Thyroid gland (tissue), 4 donors: ENCODE measurements around the gene OR4D2. TPM values are rescaled to one million over a fixed set of nuclear protein-coding genes. Genes with fewer than 3 reads are reported as not detected.

Experiments
- DNase-seq, 2 donors: peaks; one replicate each; pipeline ENCODE4 v3.0.0-alpha.2; 2019
- H3K27ac ChIP-seq, 3 donors: fragments of 200-600 bp; sonication (generic); 1 replicate in 2 of 3; 2 replicates in 1 of 3; pipeline ENCODE4 v1.5.1; 2016 to 2019; ENCODE audit warnings: mild to moderate bottlenecking in 1 of 3, moderate library complexity in 1 of 3
- H3K27me3 ChIP-seq: fragments of 200-600 bp; sonication (generic); one replicate; pipeline ENCODE4 v1.5.1; 2019
- H3K36me3 ChIP-seq, 2 donors: fragments of 200-600 bp; sonication (generic); one replicate each; pipeline ENCODE4 v1.5.1; 2016 to 2019
- H3K4me1 ChIP-seq, 2 donors: fragments of 200-600 bp; sonication (generic); one replicate each; pipeline ENCODE4 v1.5.1; 2017 to 2019
- H3K4me3 ChIP-seq, 3 donors: fragments of 200-600 bp; sonication (generic); replicated peaks in 1 of 3; 1 replicate in 2 of 3; 2 replicates in 1 of 3; pipeline ENCODE4 v1.5.1; 2016; ENCODE audit warnings: mild to moderate bottlenecking in 1 of 3
- H3K9me3 ChIP-seq: fragments of 200-600 bp; sonication (generic); one replicate; pipeline ENCODE4 v1.5.1; 2017
- POLR2A ChIP-seq, 2 donors: fragments of 450-650 bp; IDR thresholded peaks; one replicate each; pipeline ENCODE4 v1.6.1; 2017; ENCODE audit warnings: antibody characterized with exemption in 2 of 2, mild to moderate bottlenecking in 2 of 2, moderate library complexity in 1 of 2
- WGBS, 2 donors: methylation state at CpG; one replicate each; pipeline ENCODE4 v1.1.5; 2017; 5-methylcytosine and 5-hydroxymethylcytosine counted together
- intact Hi-C: fragments of 100-400 bp; cut with DNase I; formaldehyde crosslinking; loops from one replicate; pipeline ENCODE4 v1.15.1; 2023
- total RNA-seq, 4 donors: library from RNA; depleted of rRNA; stranded (reverse); fragments of >200 nt; gene quantifications; one replicate each; pipeline ENCODE4 v1.2.3, GENCODE V29; 2016
- TF ChIP-seq, protein P1 (sequence below), 6 experiments: fragments of 200-600 bp in 3 of 6; fragments of 450-650 bp in 3 of 6; sonication (generic) in 3 of 6; IDR thresholded peaks; one replicate each; pipeline ENCODE4 v1.5.1; 2016 to 2019; ENCODE audit warnings: antibody characterized with exemption in 6 of 6, mild to moderate bottlenecking in 2 of 6, inconsistent platforms in 1 of 6, moderate library complexity in 1 of 6

Gene OR4D2
- total RNA-seq, 4 donors from 2014 or later: not detected

DNA sequence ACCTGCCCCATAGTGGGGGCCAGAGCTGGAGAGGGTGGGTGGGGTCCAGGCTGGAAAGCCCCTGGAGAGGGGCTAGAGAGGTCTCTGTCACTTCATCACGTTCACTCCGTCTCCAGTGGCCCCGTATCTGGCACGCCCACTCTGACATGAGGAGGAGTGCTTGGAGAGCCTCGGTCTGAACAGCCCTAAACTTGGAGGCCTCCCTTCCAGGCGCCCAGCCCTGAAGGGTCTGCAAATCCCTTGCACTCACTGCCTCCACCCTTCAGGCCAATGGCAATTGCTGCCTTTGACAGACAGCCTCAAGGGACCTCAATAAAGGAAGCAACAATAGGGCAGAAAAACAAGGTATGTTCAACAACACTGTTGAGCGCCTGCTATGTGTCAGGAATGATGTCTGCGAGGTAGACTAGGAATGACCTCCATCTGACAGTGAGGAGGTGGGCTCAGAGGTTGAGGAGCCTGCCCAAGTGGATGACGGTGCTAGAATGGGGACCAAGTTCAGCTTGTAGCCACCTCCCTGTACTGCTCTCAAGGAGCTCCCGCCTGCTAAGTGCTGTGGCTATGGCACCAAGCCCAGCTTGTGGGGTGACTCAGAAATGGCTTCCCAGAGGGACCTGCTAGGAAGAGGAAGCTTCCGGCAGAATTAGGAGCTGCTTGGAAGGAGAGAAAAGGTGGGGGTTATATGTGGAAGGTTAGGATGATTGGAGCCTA is 22.8 kb downstream of the OR4D2 start:
- DNase-seq: peak; percentile 70 to 77
- Histone ChIP-seq H3K9me3 (no peaks in the 10 kb centered on the region), H3K36me3 (no peaks in the 10 kb centered on the region), H3K4me3 (no peak overlapping the region), H3K4me1 (peaks cover 0 to 3% of the 10 kb centered on the region in 2 donors), H3K27ac (no peak overlapping the region), H3K27me3 (no peaks in the 10 kb centered on the region)
- no peak for TF ChIP-seq POLR2A (IDR thresholded peaks at IDR 0.05)
- TF ChIP-seq, protein P1, sequence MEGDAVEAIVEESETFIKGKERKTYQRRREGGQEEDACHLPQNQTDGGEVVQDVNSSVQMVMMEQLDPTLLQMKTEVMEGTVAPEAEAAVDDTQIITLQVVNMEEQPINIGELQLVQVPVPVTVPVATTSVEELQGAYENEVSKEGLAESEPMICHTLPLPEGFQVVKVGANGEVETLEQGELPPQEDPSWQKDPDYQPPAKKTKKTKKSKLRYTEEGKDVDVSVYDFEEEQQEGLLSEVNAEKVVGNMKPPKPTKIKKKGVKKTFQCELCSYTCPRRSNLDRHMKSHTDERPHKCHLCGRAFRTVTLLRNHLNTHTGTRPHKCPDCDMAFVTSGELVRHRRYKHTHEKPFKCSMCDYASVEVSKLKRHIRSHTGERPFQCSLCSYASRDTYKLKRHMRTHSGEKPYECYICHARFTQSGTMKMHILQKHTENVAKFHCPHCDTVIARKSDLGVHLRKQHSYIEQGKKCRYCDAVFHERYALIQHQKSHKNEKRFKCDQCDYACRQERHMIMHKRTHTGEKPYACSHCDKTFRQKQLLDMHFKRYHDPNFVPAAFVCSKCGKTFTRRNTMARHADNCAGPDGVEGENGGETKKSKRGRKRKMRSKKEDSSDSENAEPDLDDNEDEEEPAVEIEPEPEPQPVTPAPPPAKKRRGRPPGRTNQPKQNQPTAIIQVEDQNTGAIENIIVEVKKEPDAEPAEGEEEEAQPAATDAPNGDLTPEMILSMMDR (IDR thresholded peaks at IDR 0.05): no peak
- WGBS, 2 donors: 44 to 46% methylated on average over 9 to 11 of the region's 11 CpGs
- intact Hi-C loops: no loop called here

DNA sequence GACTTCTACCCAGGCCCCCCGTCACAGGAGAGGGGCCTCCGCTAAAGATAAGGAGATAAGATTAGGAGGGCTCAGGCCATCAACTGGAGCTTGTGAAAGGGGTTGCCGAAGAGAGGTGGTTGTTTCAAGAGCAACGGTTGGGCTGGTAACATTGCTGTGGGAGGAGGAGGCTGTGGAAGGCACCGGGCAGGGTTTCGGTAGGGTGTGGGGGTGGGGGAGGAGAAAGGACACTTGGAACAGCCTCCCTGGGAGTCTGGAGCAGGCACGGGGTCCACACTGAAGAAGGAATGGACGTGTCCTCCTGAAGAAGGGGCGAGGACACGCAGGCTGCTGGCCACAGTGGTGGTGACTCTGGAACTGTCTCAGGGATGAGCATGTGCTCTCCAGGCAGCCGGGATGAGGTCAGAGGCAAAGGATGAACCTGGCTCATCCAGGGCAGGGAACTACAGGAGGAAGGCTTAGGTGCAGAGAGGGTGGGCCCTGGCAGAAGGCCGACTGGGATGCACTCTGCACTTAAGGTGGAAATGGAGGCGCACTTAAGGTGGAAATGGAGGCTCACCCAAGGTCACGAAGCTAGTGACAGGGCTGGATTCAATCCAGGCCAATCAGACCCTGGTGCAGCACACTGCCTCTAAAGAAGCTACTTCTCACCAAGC is 24.6 kb downstream of the OR4D2 start:
- Histone ChIP-seq H3K4me1 (peaks cover 0 to 3% of the 10 kb centered on the region in 2 donors), H3K27me3 (no peaks in the 10 kb centered on the region), H3K9me3 (no peaks in the 10 kb centered on the region), H3K4me3 (no peak overlapping the region), H3K27ac (no peak overlapping the region), H3K36me3 (no peaks in the 10 kb centered on the region)
- intact Hi-C loops: no loop called here
- DNase-seq: no peak
- TF ChIP-seq, protein P1 (IDR thresholded peaks at IDR 0.05): no peak
- TF ChIP-seq POLR2A (IDR thresholded peaks at IDR 0.05): no peak
- WGBS, 2 donors: 30 to 33% methylated on average over 13 to 14 of the region's 14 CpGs

DNA sequence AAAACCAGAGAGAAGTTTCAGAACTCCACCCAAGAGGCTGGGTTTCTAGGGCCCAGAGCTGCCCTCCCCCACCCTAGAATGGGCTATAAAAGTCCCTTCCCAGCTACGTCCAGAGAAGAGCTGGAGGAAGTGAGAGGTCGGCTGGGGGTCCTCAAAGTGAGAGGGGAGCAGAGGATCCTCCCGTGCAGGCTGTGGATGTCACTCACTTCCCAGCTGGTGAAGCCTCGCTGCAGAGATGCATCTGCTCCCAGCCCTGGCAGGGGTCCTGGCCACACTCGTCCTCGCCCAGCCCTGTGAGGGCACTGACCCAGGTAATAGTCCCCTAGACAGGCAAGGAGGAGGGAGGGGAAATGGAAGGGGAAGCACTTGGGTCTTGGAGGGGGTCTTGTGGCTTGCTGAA is 25.8 kb downstream of the OR4D2 start, which contains the start of gene EPX:
Gene EPX, plus strand, starts transcription at position 115 of the 400 bp plus-strand sequence. Its CDS starts 121 bp downstream, at position 236.
- DNase-seq: no peak
- Histone ChIP-seq H3K9me3 (no peaks in the 10 kb centered on the region), H3K27me3 (no peaks in the 10 kb centered on the region), H3K27ac (no peak within 1 kb of the TSS), H3K4me3 (no peak within 1 kb of the TSS), H3K4me1 (peaks cover 0 to 3% of the 10 kb centered on the region in 2 donors), H3K36me3 (no peaks in the 10 kb centered on the region)
- 34 to 40% methylated on average over 3 to 6 of the region's 6 CpGs for WGBS, 2 donors
- intact Hi-C loops: no loop called here
- TF ChIP-seq, protein P1 (IDR thresholded peaks at IDR 0.05): no peak
- no peak for TF ChIP-seq POLR2A (IDR thresholded peaks at IDR 0.05)

DNA sequence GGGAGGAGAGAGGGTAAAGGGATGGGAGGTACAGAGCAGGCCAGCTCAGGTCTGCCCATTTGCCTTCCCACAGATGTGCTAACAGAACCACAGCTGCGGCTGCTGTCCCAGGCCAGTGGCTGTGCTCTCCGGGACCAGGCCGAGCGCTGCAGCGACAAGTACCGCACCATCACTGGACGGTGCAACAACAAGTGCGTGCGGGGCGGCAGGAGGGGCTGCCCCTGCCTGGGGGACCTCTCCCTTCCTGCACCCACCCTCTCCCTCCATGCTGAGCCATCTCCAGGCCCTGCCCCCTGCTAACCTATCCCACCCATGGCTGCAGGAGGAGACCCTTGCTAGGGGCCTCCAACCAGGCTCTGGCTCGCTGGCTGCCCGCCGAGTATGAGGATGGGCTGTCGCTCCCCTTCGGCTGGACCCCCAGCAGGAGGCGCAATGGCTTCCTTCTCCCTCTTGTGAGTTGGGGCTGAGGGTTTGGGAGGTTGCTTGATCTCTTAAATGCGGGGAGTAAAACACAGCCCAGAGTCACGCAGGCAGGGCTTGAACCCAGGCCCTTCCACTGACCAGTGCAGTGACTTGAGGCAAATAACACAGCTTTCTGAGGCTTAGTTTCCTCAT is 27.0 kb downstream of the OR4D2 start:
- DNase-seq: no peak
- H3K9me3 ChIP-seq: no peaks in the 10 kb centered on the region
- TF ChIP-seq, protein P1 (IDR thresholded peaks at IDR 0.05): no peak
- no peak for TF ChIP-seq POLR2A (IDR thresholded peaks at IDR 0.05)
- H3K4me1 ChIP-seq: peaks cover 0 to 3% of the 10 kb centered on the region in 2 donors
- H3K36me3 ChIP-seq: no peaks in the 10 kb centered on the region
- no peak overlapping the region for H3K27ac ChIP-seq
- H3K4me3 ChIP-seq: no peak overlapping the region
- intact Hi-C loops: no loop called here
- peaks cover 5% of the 10 kb centered on the region for H3K27me3 ChIP-seq
- 56 to 66% methylated on average over 18 of the region's 18 CpGs for WGBS, 2 donors
